Measurements from ENCODE around the gene MYEOV.

GRCh38 chr11:69244266-69244665, 49.7 kb upstream of the MYEOV start:
- no peak for TF ChIP-seq CTCF (IDR thresholded peaks at IDR 0.05; ENCODE audit: low read length)
- TF ChIP-seq EZH2 (optimal IDR thresholded peaks at IDR 0.05; ENCODE audit: low read depth, low read length): no peak
- TF ChIP-seq EZH2phosphoT487 (IDR thresholded peaks at IDR 0.05; ENCODE audit: low read length): no peak
